Tongue (tissue), 2 donors: Measurements from ENCODE around the gene BCAS3. TPM values are rescaled to one million over a fixed set of nuclear protein-coding genes. Genes with fewer than 3 reads are reported as not detected.

ENCODE experiments used
- DNase-seq: peaks from one replicate; pipeline ENCODE4 v3.0.0-alpha.2; 2015
- total RNA-seq: library from RNA; depleted of rRNA; stranded (reverse); fragments of >200 nt; gene quantifications from one replicate; pipeline ENCODE4 v1.2.3, GENCODE V29; 2014

The BCAS3 gene
- total RNA-seq, 1 donor from 2014 or later: 40.2 TPM

DNA sequence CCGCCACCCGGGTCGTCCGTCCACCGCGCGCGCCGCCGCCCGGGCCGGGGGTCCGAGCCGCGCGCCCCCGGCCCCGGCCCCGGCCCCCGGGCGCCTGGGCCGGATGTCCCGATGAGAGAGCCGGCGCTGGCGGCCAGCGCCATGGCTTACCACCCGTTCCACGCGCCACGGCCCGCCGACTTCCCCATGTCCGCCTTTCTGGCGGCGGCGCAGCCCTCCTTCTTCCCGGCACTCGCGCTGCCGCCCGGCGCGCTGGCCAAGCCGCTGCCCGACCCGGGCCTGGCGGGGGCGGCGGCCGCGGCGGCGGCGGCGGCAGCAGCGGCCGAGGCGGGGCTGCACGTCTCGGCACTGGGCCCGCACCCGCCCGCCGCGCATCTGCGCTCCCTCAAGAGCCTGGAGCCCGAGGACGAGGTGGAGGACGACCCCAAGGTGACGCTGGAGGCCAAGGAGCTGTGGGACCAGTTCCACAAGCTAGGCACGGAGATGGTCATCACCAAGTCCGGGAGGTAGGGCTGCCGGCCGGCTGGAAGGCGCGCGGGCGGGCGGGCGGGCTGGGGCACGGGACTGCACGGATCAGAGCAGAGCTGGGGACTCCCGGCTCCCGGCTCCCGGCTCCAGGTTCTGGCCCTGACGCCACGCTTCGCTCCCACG is 722.5 kb downstream of the BCAS3 start:
- DNase-seq: no peak

DNA sequence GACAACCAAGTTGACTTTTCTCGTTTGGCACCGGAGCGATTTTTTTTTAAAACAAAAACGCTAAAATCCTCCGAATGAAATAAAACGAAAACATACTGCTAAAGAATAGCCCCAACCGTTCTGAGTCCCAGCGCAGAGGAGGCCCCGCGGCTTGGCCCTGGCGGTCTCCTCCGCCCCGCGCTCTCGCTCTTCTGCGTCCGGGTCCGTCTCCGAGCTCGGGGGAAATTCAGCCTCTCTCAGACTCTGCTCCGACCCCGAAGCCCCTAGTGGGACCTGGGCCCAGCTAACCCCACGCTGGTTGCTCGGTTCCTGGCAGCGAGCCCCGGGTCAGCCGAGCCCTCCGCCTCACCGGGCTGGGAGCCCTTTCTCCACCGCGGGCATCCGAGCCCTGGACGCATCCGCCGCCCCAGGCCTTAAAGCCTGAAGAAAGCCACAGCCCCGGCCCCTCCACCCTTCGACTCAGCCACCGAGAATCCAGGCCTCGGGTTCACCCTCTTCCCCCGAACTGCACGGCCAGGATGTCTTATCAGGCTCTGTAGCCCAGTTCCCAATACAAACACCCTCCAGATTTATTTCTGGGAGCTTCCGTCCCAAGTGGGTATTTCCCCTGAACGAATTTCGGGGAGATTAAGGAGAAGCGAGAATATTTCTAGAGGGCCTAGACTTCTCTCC is 723.2 kb downstream of the BCAS3 start:
- DNase-seq: no peak

DNA sequence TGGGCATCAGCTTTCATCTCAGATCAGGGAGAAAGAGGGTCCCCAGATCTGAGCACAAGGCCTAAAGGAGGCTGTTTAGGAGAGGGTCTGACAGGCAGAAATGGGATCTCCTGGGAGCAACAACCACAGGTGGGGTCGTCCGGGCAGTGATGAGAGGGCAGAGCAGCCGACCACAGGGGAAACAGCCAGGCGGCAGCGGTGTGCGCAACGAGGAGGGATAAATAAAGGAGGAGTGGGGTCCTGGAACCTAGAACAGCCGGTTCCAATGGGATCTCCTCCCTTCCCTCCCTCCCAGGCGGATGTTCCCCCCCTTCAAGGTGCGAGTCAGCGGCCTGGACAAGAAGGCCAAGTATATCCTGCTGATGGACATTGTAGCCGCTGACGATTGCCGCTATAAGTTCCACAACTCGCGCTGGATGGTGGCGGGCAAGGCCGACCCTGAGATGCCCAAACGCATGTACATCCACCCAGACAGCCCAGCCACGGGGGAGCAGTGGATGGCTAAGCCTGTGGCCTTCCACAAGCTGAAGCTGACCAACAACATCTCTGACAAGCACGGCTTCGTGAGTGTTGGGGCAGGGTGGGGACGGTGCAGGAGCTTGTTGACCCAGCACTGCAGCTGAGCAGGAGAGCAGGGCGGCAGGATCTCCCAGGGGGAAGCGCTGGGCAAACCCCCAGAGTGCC is 723.9 kb downstream of the BCAS3 start:
- DNase-seq: no peak

DNA sequence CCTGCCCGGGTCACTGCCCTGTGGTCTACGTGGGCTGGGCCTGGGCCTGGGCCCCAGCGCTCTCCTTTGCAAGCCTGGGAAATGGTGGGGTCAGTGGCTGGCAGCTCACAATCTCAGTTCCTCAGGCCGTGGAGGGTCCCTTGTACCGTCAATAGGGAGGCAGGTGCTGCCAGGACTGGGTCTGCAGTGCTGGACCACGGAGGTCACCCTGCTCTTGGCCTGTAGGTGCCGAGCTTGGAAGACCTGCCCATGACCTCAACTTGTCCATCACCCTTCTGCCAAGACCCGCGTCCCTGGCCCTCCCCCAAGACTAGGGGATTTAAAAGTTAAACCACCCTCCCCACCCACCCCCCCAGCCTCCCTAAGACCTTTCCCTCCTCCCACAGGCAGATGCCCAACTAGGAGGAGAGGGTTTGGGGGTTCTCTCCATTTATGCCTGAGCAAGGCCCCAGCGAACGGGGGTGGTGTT is 724.5 kb downstream of the BCAS3 start:
- no peak for DNase-seq

DNA sequence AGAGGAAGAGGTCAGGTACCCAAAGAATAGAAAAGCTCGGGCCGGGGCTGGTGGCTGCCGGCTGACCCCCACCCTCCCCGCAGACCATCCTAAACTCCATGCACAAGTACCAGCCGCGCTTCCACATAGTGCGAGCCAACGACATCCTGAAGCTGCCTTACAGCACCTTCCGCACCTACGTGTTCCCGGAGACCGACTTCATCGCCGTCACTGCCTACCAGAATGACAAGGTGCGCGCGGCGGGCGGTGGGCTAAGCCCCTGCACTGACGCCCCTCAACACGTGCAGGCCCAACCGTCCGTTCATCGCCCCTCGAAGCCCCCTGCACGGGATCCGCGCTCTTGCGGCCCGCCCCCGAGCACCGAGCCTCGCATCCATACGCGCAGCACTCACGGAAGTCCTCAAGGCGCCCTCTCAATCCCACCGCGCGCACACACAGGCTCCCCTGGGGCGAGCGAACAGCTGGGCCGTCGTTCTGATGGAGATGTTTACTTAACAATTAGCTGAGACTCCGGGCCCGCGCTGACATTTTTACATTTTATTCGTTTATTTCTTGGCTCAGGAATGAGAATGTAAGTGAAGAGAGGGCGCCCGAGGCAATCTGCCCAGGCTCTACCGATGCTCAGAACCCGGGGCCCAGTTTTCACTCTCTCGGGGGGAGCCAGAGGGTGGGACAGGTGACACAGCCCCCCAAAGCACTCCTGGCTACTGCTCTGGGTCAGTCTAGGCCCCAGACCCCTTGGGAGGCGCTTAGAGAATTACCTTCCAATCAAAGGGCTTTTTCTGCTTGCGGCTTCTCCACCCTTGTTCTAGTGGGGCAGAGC is 725.5 kb downstream of the BCAS3 start:
- DNase-seq: peak; percentile 53

DNA sequence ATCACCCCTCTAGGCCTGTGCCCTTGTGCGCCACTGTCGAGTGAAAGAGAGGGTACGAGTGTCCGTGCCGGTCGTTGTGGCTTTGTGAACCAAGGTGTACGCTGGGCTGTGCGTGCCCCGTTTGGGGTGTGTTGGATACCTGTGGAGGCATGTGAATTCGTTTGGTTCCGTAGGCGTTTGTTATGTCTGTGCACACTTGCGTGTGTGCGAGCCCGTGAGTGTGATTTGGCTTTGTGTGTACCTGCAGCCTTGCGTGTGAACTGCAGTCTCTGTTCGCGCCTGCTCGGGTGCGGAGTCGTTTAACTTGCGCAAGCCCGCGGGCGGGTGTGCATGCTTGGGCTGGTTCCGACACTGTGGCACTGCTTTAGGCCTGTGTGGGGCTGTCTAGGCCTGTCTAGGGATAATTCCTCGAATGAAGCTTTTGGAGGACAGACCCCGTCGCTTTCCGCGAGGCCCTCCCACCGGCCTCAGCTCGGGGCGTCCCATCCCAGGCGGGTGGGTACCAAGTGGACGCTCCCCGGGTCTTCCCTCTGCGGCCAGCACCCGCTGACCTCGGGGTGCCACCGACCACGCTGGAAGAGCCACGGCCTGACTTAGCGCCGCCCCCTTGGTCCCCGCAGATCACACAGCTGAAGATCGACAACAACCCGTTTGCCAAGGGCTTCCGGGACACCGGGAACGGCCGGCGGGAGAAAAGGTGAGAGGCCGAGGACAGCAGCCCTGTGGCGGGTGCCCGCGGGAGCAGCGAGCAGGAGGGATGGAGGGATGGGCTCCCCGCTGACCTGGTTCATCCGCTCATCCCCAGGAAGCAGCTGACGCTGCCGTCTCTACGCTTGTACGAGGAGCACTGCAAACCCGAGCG is 726.4 kb downstream of the BCAS3 start:
- DNase-seq: peak; percentile 53

DNA sequence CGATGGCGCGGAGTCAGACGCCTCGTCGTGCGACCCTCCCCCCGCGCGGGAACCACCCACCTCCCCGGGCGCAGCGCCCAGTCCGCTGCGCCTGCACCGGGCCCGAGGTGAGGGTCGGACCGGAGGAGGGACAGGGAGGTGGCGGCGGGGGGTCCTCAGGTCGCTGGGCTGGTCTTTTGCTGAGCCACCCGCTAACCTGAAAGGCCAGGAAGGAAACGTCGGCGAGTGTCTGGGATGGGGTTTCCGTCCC is 726.9 kb downstream of the BCAS3 start:
- no peak for DNase-seq

DNA sequence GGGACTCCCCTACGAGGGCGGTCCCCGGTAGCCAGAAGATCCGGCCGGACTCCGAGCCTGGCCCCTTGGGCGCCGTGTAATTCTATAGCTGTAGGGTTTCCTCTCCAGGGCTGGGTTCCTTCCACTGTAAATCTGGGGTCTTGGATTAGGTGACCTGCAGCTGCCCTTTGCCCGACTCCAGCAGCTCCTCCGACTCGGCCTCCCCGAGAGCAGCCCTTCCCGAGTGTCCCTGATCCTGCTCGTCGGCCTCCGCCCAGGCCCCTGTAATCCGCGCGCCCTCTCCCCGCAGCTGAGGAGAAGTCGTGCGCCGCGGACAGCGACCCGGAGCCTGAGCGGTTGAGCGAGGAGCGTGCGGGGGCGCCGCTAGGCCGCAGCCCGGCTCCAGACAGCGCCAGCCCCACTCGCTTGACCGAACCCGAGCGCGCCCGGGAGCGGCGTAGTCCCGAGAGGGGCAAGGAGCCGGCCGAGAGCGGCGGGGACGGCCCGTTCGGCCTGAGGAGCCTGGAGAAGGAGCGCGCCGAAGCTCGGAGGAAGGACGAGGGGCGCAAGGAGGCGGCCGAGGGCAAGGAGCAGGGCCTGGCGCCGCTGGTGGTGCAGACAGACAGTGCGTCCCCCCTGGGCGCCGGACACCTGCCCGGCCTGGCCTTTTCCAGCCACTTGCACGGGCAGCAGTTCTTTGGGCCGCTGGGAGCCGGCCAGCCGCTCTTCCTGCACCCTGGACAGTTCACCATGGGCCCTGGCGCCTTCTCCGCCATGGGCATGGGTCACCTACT is 727.4 kb downstream of the BCAS3 start:
- DNase-seq: no peak

DNA sequence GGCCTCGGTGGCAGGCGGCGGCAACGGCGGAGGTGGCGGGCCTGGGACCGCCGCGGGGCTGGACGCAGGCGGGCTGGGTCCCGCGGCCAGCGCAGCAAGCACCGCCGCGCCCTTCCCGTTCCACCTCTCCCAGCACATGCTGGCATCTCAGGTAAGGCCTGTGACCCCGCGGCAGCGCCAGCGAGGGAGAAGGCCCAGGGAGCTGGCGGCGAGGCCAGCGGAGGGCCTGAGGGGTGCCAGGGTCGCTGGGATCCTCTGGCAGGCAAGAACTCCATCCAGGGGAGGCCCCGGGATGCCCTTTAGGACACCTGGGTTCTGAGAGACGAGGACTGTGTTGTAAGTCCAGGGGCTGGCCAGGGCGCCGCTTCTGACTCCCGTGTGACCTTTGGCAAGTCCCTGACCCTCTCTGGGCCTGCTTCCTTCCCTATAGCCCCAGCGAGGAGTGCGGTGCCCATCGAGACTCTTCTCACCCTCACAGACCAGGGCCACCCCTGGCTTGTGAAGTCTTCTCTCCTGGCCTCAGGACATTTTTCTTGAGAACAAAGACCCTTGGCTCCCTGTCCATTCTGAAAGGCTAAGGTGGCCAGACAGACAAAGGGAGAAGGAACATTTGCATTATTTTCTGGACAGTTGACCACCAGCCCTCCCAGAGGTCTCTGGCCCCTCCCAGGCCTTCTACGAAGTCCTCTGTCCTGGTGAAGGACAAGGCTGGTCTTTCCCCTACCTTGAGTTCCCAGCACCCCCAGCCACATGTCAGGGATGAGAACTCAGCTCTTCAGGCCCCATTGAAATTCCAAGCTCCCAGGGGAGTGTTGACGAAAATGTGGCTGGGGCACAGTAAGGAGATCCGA is 728.3 kb downstream of the BCAS3 start:
- DNase-seq: no peak

DNA sequence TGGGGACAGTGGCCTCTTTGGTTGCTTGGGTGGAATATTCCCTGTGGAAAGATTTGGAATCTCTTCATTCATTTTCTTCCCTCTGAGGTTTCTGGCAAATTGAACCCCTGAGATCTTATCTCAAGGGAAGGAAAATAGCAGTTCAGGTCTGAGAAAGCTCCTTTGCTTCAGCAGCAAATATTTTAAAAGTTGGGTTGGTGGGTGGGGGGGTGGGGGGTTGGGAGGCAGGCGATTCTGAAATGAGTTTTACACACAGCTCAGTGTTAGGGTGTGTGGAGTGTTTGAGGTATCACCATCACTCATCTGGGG is 728.8 kb downstream of the BCAS3 start:
- DNase-seq: no peak

DNA sequence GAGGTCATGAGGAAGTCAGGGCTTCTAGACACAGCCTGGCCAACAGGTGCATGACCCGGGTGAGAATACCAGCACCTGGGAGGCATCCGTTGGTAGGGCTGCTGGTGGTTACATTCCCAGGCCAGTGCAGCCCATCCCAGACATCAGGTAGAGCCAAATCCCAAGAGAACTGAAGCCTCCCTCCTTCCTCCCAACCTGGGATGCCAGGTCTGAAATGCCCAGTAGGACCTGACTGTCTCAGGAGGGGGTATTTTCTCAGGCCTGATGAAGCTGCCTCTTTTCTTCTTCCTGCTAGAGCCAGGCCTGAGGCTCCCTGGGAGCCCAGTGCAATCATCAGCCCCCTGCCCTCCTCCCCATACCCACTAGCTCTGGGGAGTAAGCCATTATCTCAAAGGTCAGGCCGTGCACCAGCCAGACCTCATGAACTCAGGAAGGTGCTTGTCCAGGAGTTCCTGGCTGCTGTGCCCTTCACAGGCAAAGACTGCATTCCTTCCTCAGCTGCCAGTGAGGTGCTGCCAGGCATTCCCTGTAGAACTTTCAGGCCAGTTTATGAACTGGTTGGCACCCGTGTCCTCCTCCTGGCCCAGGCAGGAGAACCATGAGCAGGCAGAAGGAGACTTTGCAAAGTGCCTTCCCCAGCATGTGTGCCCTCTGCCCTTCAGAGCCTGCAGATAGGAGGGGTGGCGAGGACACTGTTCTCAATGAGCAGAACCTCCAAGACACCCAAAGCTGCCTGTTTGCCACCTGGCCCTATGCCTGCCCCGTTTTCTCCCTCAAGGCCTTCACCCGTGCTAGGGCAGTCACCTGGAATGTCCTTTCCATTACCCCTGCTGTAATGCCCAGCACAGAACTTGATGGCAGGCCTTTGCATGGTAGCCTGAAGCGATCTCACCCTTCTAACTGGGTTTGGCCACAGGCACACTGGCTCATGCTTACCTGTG is 729.6 kb downstream of the BCAS3 start:
- DNase-seq: no peak

DNA sequence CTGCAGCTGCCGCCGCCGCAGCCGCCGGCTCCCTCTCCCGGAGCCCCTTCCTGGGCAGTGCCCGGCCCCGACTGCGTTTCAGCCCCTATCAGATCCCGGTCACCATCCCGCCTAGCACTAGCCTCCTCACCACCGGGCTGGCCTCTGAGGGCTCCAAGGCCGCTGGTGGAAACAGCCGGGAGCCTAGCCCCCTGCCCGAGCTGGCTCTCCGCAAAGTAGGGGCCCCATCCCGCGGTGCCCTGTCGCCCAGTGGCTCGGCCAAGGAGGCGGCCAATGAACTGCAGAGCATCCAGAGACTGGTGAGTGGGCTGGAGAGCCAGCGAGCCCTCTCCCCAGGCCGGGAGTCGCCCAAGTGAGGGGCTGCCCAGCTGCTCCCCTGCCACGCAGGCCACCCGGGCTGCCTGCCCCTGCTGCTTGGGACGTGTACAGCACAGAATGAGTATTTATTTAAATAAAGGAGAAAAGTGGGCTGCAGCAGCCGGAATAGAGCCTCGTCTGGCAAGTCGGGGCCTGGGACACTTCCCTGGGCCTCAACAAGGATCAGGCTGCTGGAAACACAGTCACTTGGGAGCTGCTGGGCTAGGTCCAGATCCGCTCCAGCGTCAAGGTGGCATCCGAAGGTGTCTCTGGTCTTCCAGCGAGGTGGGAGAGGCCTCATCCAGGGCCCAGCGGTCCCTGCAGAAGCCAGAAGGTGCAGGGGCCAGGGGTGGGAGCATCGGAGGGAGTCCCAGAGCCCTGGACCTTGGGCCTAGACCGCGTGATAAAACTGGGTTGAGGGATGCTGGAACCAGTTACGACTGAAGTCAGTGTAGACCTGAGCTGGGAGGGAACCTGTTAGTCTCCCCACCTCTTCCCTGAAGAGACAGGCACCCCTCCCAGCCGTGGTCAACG is 730.7 kb downstream of the BCAS3 start:
- DNase-seq: no peak

DNA sequence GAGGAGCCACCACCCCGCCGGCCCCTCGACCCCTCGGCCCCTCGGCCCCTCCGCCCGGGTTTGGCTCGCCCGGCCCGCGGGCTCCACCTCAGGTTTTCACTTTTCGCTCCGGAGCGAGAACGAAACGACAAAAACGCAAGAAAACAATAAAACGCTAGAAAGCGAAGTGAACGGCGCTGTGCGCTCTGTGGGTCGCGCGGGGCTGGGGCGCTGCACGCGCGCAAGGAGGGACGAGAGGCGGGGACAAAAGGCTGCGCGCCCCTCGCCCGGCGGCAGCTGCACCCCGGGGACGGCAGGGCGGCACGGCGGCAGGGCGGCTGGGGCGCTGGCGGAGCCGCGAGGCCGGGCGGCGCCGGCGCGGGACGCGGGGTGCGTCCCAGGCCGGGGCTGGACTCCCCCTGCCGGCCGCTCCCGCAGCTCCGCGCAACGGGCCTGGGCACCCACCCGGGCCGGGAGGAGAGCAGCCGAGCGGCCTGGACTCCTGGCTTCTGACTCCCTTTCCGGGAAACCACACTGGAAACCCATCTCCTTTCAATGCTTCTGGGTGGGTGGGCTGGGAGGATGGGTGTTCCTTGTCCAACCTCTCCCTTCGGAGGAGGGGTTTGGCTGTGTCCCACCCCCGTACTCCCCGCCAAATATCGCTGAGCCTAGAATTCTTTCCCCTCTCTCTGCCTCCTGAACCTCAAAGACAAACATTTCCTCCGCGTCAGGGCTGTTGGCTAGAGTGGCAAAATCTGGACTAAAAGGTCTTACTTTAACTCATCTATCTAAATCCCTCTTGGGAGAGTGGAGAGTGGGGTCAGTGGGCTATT is 731.9 kb downstream of the BCAS3 start:
- DNase-seq: peak; percentile 77

DNA sequence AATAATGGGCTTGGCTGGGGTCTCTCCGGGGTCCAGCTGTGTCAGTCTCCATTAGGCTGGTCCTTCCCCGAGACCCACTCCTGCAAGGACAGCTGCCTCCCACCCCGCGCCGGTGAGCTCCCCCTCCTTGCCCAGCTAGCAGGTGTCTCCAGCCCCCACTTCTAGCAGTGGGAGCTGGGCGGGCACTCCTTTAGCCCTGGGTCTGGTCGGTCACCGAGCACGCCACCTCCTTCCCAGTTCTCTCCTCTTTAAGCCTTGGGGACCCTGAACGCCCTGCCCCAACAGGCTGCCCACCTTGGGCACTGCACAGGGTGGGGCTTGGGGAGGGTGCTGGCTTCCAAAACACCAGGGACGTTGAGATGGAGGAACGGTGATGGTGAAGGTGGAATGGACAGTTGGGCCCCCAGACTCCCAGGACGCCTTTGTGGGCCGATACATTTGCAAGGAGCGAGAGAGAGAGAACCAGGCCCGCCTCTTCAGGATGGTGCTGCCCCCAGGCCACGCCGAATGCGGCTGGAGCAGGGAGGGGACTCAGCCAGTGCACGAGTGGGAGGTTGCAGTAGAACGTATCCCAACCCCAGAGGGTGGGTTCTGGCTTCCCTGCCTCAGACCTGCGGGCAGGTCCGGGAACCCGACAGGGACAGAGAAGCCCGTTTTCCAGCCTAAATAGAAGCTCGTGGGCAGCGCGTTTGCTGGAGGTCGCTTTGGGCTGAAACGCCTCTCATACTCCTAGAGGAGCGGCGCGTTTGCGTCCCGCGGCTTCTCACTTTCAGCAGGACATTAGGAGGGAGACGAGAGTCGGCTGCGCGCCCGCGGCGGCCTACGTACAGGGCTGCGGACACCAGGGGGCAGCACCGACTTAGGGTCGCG is 732.7 kb downstream of the BCAS3 start:
- DNase-seq: peak; percentile 87

DNA sequence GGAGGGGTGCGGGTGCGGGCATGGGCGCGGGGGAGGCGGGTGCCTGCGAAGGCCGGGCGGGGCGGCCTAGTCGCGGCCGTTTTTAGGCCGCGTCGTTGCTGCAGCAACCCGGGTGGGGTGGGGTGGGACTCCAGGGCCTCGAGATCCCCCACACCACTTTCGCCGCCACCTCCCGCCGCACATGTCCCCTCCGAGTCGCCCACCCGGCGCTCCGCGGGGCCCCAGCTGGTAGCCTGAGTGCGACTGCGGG is 733.3 kb downstream of the BCAS3 start:
- DNase-seq: no peak
